GM12878 (cell line): ENCODE measurements around the gene TAS1R2.

Experiments
- ATF3 ChIP-seq: IDR thresholded peaks from 2 replicates; pipeline ENCODE4 v1.6.1; 2011; ENCODE audit warnings: low read depth, mild to moderate bottlenecking, low read length, moderate library complexity, borderline replicate concordance; ENCODE audit errors: extremely low read depth
- CTCF ChIP-seq, 3 experiments: IDR thresholded peaks in 2 of 3; conservative IDR thresholded peaks in 1 of 3; 2 replicates each; pipeline ENCODE4 v1.5.1; 2011; ENCODE audit warnings: low read depth in 3 of 3, low read length in 3 of 3, mild to moderate bottlenecking in 3 of 3, control low read depth in 2 of 3, moderate library complexity in 2 of 3, inconsistent platforms in 1 of 3, mixed read lengths in 1 of 3; ENCODE audit not compliant: control insufficient read depth in 2 of 3, insufficient read depth in 1 of 3; ENCODE audit errors: extremely low read depth in 1 of 3
- IKZF1 ChIP-seq: fragments of 450-650 bp; conservative IDR thresholded peaks from 2 replicates; pipeline ENCODE4 v1.6.1; 2017; ENCODE audit warnings: antibody characterized with exemption, mild to moderate bottlenecking
- NR2C2 ChIP-seq: IDR thresholded peaks from 2 replicates; pipeline ENCODE4 v1.6.1; 2011; ENCODE audit warnings: borderline replicate concordance, low read depth; ENCODE audit not compliant: control insufficient read depth, insufficient read length
- PML ChIP-seq: IDR thresholded peaks from 2 replicates; pipeline ENCODE4 v1.6.1; 2012; ENCODE audit warnings: low read length, inconsistent platforms
- POLR2A ChIP-seq: IDR thresholded peaks from 2 replicates; pipeline ENCODE4 v1.6.1; 2011; ENCODE audit warnings: low read depth, mild to moderate bottlenecking, low read length
- POLR2AphosphoS5 ChIP-seq: IDR thresholded peaks from 2 replicates; pipeline ENCODE4 v1.6.1; 2011; ENCODE audit warnings: mild to moderate bottlenecking, low read length, inconsistent platforms
- RB1 ChIP-seq: fragments of 450-650 bp; formaldehyde crosslinking; IDR thresholded peaks from 2 replicates; pipeline ENCODE4 v1.6.1; 2017; ENCODE audit warnings: mild to moderate bottlenecking, borderline replicate concordance
- SP1 ChIP-seq: IDR thresholded peaks from one replicate; pipeline ENCODE4 v1.6.1; 2011; ENCODE audit warnings: low read depth, low read length
- TAF1 ChIP-seq: IDR thresholded peaks from 2 replicates; pipeline ENCODE4 v1.6.1; 2011; ENCODE audit warnings: mild to moderate bottlenecking, low read depth, low read length, borderline replicate concordance

DNA sequence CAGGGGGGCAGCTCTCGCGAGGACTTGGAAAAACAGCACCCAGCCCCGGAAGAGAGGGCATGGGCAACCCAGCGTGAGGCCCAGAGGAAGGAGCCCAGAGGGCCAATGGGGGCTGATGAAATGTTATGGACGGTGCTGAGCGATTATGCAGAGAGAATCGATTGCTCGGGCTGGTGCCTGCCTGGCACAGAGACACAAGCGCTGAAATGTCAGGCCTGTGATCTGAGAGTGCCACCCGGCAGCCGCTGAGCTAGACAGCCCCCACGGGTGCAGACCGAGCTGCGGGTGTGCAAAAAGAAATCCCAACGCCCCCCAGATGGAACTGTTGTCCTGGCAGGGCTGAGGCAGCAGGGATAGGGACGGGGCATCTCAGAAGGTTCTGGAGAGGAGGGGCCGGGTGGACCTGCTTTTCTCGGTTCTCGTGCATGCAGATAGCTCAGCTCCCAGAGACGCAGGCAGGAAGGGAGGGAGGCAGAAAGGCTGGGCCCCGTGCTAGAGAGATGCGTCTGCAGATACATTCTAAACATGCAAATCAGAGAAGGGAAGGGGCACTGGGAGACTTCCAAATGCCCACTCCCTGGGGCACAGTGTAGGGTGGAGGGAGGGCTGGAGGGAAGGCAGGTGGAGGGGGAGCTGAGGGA is 41.5 kb downstream of the TAS1R2 start:
- TF ChIP-seq POLR2A (no peak), RB1 (no peak), POLR2AphosphoS5 (no peak), CTCF (IDR thresholded peaks at IDR 0.05 in 2 of 3, conservative IDR thresholded peaks at IDR 0.05 in 1 of 3; ENCODE audit: control insufficient read depth in 2 of 3, extremely low read depth in 1 of 3, insufficient read depth in 1 of 3, low read depth in 3 of 3, low read length in 3 of 3) (no peak), IKZF1 (no peak), TAF1 (no peak), NR2C2 (no peak), PML (no peak), ATF3 (no peak), SP1 (no peak)
